ENCODE data around the gene GPR39. TPM values are rescaled to one million over a fixed set of nuclear protein-coding genes. Genes with fewer than 3 reads are reported as not detected.

GPR39 gene
- total RNA-seq, 2 experiments from 2014 or later = 0.13 TPM; not detected in 1

DNA sequence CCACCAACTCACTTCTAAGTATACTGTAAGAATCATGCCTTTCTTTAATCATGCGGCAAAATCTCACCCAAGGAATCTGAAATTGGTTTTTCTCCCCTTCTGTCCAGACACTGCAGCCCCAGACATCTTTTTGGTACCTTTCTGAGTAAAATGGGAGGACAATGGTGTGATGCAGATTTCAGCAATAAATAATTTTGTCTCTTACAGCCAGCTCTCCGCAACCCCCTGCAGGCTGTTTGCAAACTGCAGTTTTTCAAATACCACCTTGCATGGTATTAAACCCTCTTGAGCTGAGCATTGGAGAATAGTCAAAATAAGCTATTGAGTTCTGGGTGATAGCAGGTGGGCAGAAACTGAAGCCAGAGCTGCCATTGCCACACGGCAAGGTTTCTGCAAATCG, 32.2 kb downstream of the GPR39 start:
- H3K4me1 ChIP-seq (ENCODE audit: insufficient read depth, low read length, poor library complexity, severe bottlenecking) = no peaks in the 10 kb centered on the region
- ChIA-PET CTCF (ENCODE audit: unreplicated experiment) (interaction anchor here (0.7 kb wide), 1 partner anchor 9 kb away, joined by 4 read pairs; no protein-coding TSS in a partner anchor), POLR2A (no interaction called here)
- no peaks in the 10 kb centered on the region for H3K36me3 ChIP-seq (ENCODE audit: insufficient read depth, low read length)
- TF ChIP-seq, protein P1, sequence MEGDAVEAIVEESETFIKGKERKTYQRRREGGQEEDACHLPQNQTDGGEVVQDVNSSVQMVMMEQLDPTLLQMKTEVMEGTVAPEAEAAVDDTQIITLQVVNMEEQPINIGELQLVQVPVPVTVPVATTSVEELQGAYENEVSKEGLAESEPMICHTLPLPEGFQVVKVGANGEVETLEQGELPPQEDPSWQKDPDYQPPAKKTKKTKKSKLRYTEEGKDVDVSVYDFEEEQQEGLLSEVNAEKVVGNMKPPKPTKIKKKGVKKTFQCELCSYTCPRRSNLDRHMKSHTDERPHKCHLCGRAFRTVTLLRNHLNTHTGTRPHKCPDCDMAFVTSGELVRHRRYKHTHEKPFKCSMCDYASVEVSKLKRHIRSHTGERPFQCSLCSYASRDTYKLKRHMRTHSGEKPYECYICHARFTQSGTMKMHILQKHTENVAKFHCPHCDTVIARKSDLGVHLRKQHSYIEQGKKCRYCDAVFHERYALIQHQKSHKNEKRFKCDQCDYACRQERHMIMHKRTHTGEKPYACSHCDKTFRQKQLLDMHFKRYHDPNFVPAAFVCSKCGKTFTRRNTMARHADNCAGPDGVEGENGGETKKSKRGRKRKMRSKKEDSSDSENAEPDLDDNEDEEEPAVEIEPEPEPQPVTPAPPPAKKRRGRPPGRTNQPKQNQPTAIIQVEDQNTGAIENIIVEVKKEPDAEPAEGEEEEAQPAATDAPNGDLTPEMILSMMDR (conservative IDR thresholded peaks at IDR 0.05; ENCODE audit: low read length) = peak; percentile 72
- no peak for TF ChIP-seq EZH2phosphoT487 (IDR thresholded peaks at IDR 0.05; ENCODE audit: borderline replicate concordance, low read depth, low read length)
- peak; percentile 16 for DNase-seq (ENCODE audit: low spot score)
- H3K27ac ChIP-seq (ENCODE audit: low read depth, low read length, poor library complexity, severe bottlenecking) = no peak overlapping the region
- H3K79me2 ChIP-seq (ENCODE audit: insufficient read depth, low read depth, low read length) = no peaks in the 10 kb centered on the region
- H4K20me1 ChIP-seq (ENCODE audit: insufficient read depth, low read length) = no peaks in the 10 kb centered on the region
- H2AFZ ChIP-seq (ENCODE audit: low read length) = no peak overlapping the region
- no peaks in the 10 kb centered on the region for H3K9me2 ChIP-seq (ENCODE audit: insufficient read depth, low read length)
- intact Hi-C loops (cut with micrococcal nuclease; ENCODE audit: unreplicated experiment) = loop anchor here (2.0 kb wide), 1 partner anchor 180 kb away; no protein-coding TSS in a partner anchor
- no peaks in the 10 kb centered on the region for H3K9me3 ChIP-seq (ENCODE audit: low read length)
- H3K4me3 ChIP-seq (ENCODE audit: low read depth, low read length, poor library complexity, severe bottlenecking) = no peak overlapping the region
- no TSS peak for BruUV-seq (replicated peaks)
- no peak overlapping the region for H3K4me2 ChIP-seq (ENCODE audit: low read length)

DNA sequence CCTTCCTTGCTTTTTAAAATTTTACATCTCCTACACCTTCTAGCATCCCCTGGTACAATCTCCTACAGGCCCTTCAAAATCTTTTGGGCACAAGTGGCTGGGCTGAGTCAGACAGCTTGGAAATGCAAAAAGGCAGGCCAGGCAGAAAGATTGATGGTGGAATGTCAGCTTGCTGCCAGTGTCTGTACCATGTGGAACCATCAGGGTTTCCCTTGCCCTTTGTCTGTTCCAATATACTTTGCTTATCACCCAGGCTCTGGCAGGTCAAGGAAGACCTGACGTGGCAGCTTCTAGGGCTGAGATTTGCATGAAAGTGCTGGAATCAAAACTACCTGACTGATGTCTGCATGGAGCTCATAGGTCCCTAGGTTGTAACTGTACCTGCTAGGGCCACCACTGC, 33.3 kb downstream of the GPR39 start:
- intact Hi-C loops (cut with micrococcal nuclease; ENCODE audit: unreplicated experiment) = loop anchor here (2.0 kb wide), 1 partner anchor 181 kb away; no protein-coding TSS in a partner anchor
- BruUV-seq (replicated peaks) = no TSS peak

DNA sequence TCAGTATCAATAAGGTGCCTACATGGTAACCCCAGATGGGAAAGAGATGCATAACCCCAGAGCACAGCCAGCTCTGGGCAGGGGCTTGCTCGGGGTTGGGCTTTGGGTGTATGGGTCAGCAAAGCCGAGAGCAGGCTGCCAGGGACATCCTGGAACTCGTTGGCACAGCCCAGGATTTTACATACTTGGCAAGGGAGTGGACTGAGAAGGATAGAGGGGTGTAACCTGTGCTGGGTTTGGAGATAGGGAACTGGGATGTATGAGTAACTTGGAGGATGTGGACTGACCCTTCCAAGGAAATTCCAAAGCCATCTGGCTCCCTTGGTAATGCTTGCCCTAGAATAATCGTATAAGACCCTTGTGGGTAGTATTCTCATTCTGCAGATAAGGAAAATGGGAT, 44.2 kb downstream of the GPR39 start:
- intact Hi-C loops (cut with micrococcal nuclease; ENCODE audit: unreplicated experiment) = no loop called here
- no peaks in the 10 kb centered on the region for H3K4me1 ChIP-seq (ENCODE audit: insufficient read depth, low read length, poor library complexity, severe bottlenecking)
- no peaks in the 10 kb centered on the region for H3K36me3 ChIP-seq (ENCODE audit: insufficient read depth, low read length)
- DNase-seq (ENCODE audit: low spot score) = no peak
- TF ChIP-seq EZH2phosphoT487 (IDR thresholded peaks at IDR 0.05; ENCODE audit: borderline replicate concordance, low read depth, low read length) = no peak
- TF ChIP-seq, protein P1 (conservative IDR thresholded peaks at IDR 0.05; ENCODE audit: low read length) = no peak
- ChIA-PET CTCF (ENCODE audit: unreplicated experiment) (no interaction called here), POLR2A (no interaction called here)
- H4K20me1 ChIP-seq (ENCODE audit: insufficient read depth, low read length) = no peaks in the 10 kb centered on the region
- H3K27ac ChIP-seq (ENCODE audit: low read depth, low read length, poor library complexity, severe bottlenecking) = no peak overlapping the region
- no peak overlapping the region for H2AFZ ChIP-seq (ENCODE audit: low read length)
- no peaks in the 10 kb centered on the region for H3K9me3 ChIP-seq (ENCODE audit: low read length)
- BruUV-seq (replicated peaks) = no TSS peak
- H3K9me2 ChIP-seq (ENCODE audit: insufficient read depth, low read length) = no peaks in the 10 kb centered on the region
- no peak overlapping the region for H3K4me2 ChIP-seq (ENCODE audit: low read length)
- no peaks in the 10 kb centered on the region for H3K79me2 ChIP-seq (ENCODE audit: insufficient read depth, low read depth, low read length)
- H3K4me3 ChIP-seq (ENCODE audit: low read depth, low read length, poor library complexity, severe bottlenecking) = no peak overlapping the region

More for the DNA sequence above, 33.3 kb downstream of the GPR39 start:
- ChIA-PET CTCF (ENCODE audit: unreplicated experiment) (no interaction called here), POLR2A (no interaction called here)
- Histone ChIP-seq H3K79me2 (ENCODE audit: insufficient read depth, low read depth, low read length) (no peaks in the 10 kb centered on the region), H3K27ac (ENCODE audit: low read depth, low read length, poor library complexity, severe bottlenecking) (no peak overlapping the region), H4K20me1 (ENCODE audit: insufficient read depth, low read length) (no peaks in the 10 kb centered on the region), H3K9me2 (ENCODE audit: insufficient read depth, low read length) (no peaks in the 10 kb centered on the region), H3K4me1 (ENCODE audit: insufficient read depth, low read length, poor library complexity, severe bottlenecking) (no peaks in the 10 kb centered on the region), H2AFZ (ENCODE audit: low read length) (no peak overlapping the region), H3K4me2 (ENCODE audit: low read length) (no peak overlapping the region), H3K4me3 (ENCODE audit: low read depth, low read length, poor library complexity, severe bottlenecking) (no peak overlapping the region), H3K36me3 (ENCODE audit: insufficient read depth, low read length) (no peaks in the 10 kb centered on the region), H3K9me3 (ENCODE audit: low read length) (no peaks in the 10 kb centered on the region)
- TF ChIP-seq EZH2phosphoT487 (IDR thresholded peaks at IDR 0.05; ENCODE audit: borderline replicate concordance, low read depth, low read length) = no peak
- TF ChIP-seq, protein P1 (conservative IDR thresholded peaks at IDR 0.05; ENCODE audit: low read length) = no peak
- no peak for DNase-seq (ENCODE audit: low spot score)
